Measurements from ENCODE around the gene ST8SIA2.

ST8SIA2 gene

GRCh38 chr15:92502336-92502735, 108.7 kb downstream of the ST8SIA2 start:
- in situ Hi-C loops (cut with MboI; ENCODE audit: low pct_unique_long_range_greater_than_20kb, low sequenced_read_pairs, unreplicated experiment) = no loop called here
- DNase-seq (ENCODE audit: low spot score) = no peak
- TF ChIP-seq, protein P1, sequence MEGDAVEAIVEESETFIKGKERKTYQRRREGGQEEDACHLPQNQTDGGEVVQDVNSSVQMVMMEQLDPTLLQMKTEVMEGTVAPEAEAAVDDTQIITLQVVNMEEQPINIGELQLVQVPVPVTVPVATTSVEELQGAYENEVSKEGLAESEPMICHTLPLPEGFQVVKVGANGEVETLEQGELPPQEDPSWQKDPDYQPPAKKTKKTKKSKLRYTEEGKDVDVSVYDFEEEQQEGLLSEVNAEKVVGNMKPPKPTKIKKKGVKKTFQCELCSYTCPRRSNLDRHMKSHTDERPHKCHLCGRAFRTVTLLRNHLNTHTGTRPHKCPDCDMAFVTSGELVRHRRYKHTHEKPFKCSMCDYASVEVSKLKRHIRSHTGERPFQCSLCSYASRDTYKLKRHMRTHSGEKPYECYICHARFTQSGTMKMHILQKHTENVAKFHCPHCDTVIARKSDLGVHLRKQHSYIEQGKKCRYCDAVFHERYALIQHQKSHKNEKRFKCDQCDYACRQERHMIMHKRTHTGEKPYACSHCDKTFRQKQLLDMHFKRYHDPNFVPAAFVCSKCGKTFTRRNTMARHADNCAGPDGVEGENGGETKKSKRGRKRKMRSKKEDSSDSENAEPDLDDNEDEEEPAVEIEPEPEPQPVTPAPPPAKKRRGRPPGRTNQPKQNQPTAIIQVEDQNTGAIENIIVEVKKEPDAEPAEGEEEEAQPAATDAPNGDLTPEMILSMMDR (IDR thresholded peaks at IDR 0.05; ENCODE audit: extremely low read depth, insufficient read depth, missing control alignments) = no peak

GRCh38 chr15:92502930-92503857, 109.5 kb downstream of the ST8SIA2 start:
- in situ Hi-C loops (cut with MboI; ENCODE audit: low pct_unique_long_range_greater_than_20kb, low sequenced_read_pairs, unreplicated experiment) = no loop called here
- no peak for DNase-seq (ENCODE audit: low spot score)
- TF ChIP-seq, protein P1 (IDR thresholded peaks at IDR 0.05; ENCODE audit: extremely low read depth, insufficient read depth, missing control alignments) = no peak

GRCh38 chr15:92503889-92504288, 110.2 kb downstream of the ST8SIA2 start:
- TF ChIP-seq, protein P1 (IDR thresholded peaks at IDR 0.05; ENCODE audit: extremely low read depth, insufficient read depth, missing control alignments) = no peak
- in situ Hi-C loops (cut with MboI; ENCODE audit: low pct_unique_long_range_greater_than_20kb, low sequenced_read_pairs, unreplicated experiment) = no loop called here
- DNase-seq (ENCODE audit: low spot score) = no peak

DNA sequence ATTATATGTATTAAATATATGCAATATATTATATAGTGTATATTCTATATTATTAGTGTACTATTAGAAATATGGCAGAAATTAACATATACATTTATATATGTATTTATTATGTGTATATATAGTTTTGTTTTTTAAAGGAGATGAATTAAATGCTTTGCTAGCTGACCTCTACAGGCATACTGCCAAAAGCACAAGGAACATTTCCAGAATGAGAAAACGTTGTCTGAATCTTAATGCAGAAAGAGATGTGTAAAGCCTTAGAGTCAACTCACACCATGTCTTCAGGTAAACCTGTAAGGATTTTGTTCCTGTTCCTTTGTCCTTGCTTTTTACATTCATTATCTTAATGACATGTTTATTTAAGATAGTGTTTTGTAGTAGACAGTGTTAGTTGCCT, 111.9 kb downstream of the ST8SIA2 start:
- no peak for DNase-seq (ENCODE audit: low spot score)
- TF ChIP-seq, protein P1 (IDR thresholded peaks at IDR 0.05; ENCODE audit: extremely low read depth, insufficient read depth, missing control alignments) = no peak
- in situ Hi-C loops (cut with MboI; ENCODE audit: low pct_unique_long_range_greater_than_20kb, low sequenced_read_pairs, unreplicated experiment) = no loop called here

- no peak for DNase-seq (ENCODE audit: low spot score)
- TF ChIP-seq, protein P1 (IDR thresholded peaks at IDR 0.05; ENCODE audit: extremely low read depth, insufficient read depth, missing control alignments) = no peak
- in situ Hi-C loops (cut with MboI; ENCODE audit: low pct_unique_long_range_greater_than_20kb, low sequenced_read_pairs, unreplicated experiment) = no loop called here
These were observed 112.8 kb downstream of the ST8SIA2 start for GRCh38 chr15:92506506-92506905.

GRCh38 chr15:92510163-92510882, 116.6 kb downstream of the ST8SIA2 start:
- TF ChIP-seq, protein P1 (IDR thresholded peaks at IDR 0.05; ENCODE audit: extremely low read depth, insufficient read depth, missing control alignments) = no peak
- in situ Hi-C loops (cut with MboI; ENCODE audit: low pct_unique_long_range_greater_than_20kb, low sequenced_read_pairs, unreplicated experiment) = no loop called here
- DNase-seq (ENCODE audit: low spot score) = no peak
